G401 (cell line): Measurements from ENCODE around the gene SPECC1. TPM values are rescaled to one million over a fixed set of nuclear protein-coding genes. Genes with fewer than 3 reads are reported as not detected.
A peak's percentile ranks its signal among the peaks of the same experiment; 100 is the strongest.
"Not testable (repeated sequence)": the region's sequence is repeated elsewhere in the genome, so short reads cannot be mapped to it uniquely, and the experiment has no call there.

Source experiments
- DNase-seq: peaks from one replicate; pipeline ENCODE4 v3.0.0-alpha.2; 2015; ENCODE audit warnings: low spot score
- in situ Hi-C: cut with HindIII; loops from 2 replicates; pipeline ENCODE4 v1.10.0; 2016; ENCODE audit warnings: low sequenced_read_pairs, mixed read lengths
- total RNA-seq: library from RNA; depleted of rRNA; stranded (reverse); fragments of >200 nt; shearing (Covaris generic); gene quantifications from 2 replicates; pipeline ENCODE4 v1.2.3, GENCODE V29; 2014

Gene SPECC1
- total RNA-seq, 1 experiment from 2014 or later: not detected

GRCh38 chr17:20216154-20216815 is 207.1 kb downstream of the SPECC1 start:
- DNase-seq: no peak
- in situ Hi-C loops: no loop called here

- DNase-seq: no peak
- in situ Hi-C loops: no loop called here
Observed at GRCh38 chr17:20216853-20217252, 207.7 kb downstream of the SPECC1 start.

- no peak for DNase-seq
- in situ Hi-C loops: no loop called here
Observed at GRCh38 chr17:20217677-20218076, 208.5 kb downstream of the SPECC1 start.

- no peak for DNase-seq
- in situ Hi-C loops: no loop called here
Observed at GRCh38 chr17:20218272-20218671, 209.1 kb downstream of the SPECC1 start.

GRCh38 chr17:20223808-20224328 is 214.7 kb downstream of the SPECC1 start:
- in situ Hi-C loops: no loop called here
- DNase-seq: no peak

GRCh38 chr17:20224379-20224778 is 215.2 kb downstream of the SPECC1 start:
- in situ Hi-C loops: no loop called here
- DNase-seq: no peak

- peak; percentile 21 for DNase-seq
- in situ Hi-C loops: no loop called here
Observed at GRCh38 chr17:20225162-20226115, 216.3 kb downstream of the SPECC1 start.

GRCh38 chr17:20226814-20227482 is 217.8 kb downstream of the SPECC1 start:
- peak; percentile 74 for DNase-seq
- in situ Hi-C loops: no loop called here

GRCh38 chr17:20227720-20228370 is 218.7 kb downstream of the SPECC1 start:
- DNase-seq, in situ Hi-C loops: not testable (repeated sequence)

GRCh38 chr17:20228410-20228809 is 219.3 kb downstream of the SPECC1 start:
- no peak for DNase-seq
- in situ Hi-C loops: no loop called here

- in situ Hi-C loops: no loop called here
- DNase-seq: no peak
Observed at GRCh38 chr17:20228860-20229259, 219.7 kb downstream of the SPECC1 start.

GRCh38 chr17:20230924-20231323 is 221.8 kb downstream of the SPECC1 start:
- in situ Hi-C loops: no loop called here
- DNase-seq: no peak

GRCh38 chr17:20232611-20233010 is 223.5 kb downstream of the SPECC1 start:
- DNase-seq: no peak
- in situ Hi-C loops: no loop called here

GRCh38 chr17:20234276-20234675 is 225.1 kb downstream of the SPECC1 start:
- in situ Hi-C loops: no loop called here
- no peak for DNase-seq

- no peak for DNase-seq
- in situ Hi-C loops: no loop called here
Observed at GRCh38 chr17:20235747-20236146, 226.6 kb downstream of the SPECC1 start.

- in situ Hi-C loops: no loop called here
- DNase-seq: peak; percentile 32
Observed at GRCh38 chr17:20236578-20237227, 227.5 kb downstream of the SPECC1 start.

- in situ Hi-C loops, DNase-seq: not testable (repeated sequence)
Observed at GRCh38 chr17:20239776-20240175, 230.6 kb downstream of the SPECC1 start.

- in situ Hi-C loops: no loop called here
- DNase-seq: no peak
Observed at GRCh38 chr17:20241855-20242254, 232.7 kb downstream of the SPECC1 start.

GRCh38 chr17:20242271-20242670 is 233.1 kb downstream of the SPECC1 start:
- DNase-seq: no peak
- in situ Hi-C loops: no loop called here
